Neural progenitor cell (in vitro differentiated cells): Measurements from ENCODE around the gene XG. TPM values are rescaled to one million over a fixed set of nuclear protein-coding genes. Genes with fewer than 3 reads are reported as not detected.
A peak's percentile ranks its signal among the peaks of the same experiment; 100 is the strongest.

ENCODE experiments used
- DNase-seq: peaks from one replicate; pipeline ENCODE4 v3.0.0-alpha.2; 2016; ENCODE audit warnings: low spot score
- H2AFZ ChIP-seq: fragments of 200-600 bp; sonication (generic); replicated peaks from 2 replicates; pipeline ENCODE4 v1.6.1; 2016; ENCODE audit warnings: antibody characterized with exemption
- H3F3A ChIP-seq: fragments of 200-600 bp; sonication (generic); 2 replicates; pipeline ENCODE4 v1.6.1; 2016; ENCODE audit warnings: antibody characterized with exemption, low read depth
- H3K27ac ChIP-seq: fragments of 200-600 bp; sonication (generic); 2 replicates; pipeline ENCODE4 v1.5.1; 2016; ENCODE audit warnings: mild to moderate bottlenecking
- H3K27me3 ChIP-seq: fragments of 200-600 bp; sonication (generic); 2 replicates; pipeline ENCODE4 v1.6.1; 2016; ENCODE audit warnings: mild to moderate bottlenecking, moderate library complexity
- H3K36me3 ChIP-seq: fragments of 200-600 bp; sonication (generic); 2 replicates; pipeline ENCODE4 v1.5.1; 2016
- H3K4me1 ChIP-seq: fragments of 200-600 bp; sonication (generic); 2 replicates; pipeline ENCODE4 v1.6.1; 2016; ENCODE audit warnings: mixed run types
- H3K4me2 ChIP-seq: fragments of 200-600 bp; sonication (generic); 2 replicates; pipeline ENCODE4 v1.6.1; 2016
- H3K4me3 ChIP-seq: fragments of 200-600 bp; sonication (generic); 2 replicates; pipeline ENCODE4 v1.5.1; 2016
- H3K79me2 ChIP-seq: fragments of 200-600 bp; sonication (generic); 2 replicates; pipeline ENCODE4 v1.6.1; 2016; ENCODE audit warnings: low read depth
- H3K9ac ChIP-seq: fragments of 200-600 bp; sonication (generic); 2 replicates; pipeline ENCODE4 v1.6.1; 2016
- H3K9me3 ChIP-seq: fragments of 200-600 bp; sonication (generic); 2 replicates; pipeline ENCODE4 v1.5.1; 2016; ENCODE audit warnings: low read depth
- H4K20me1 ChIP-seq: fragments of 200-600 bp; sonication (generic); 2 replicates; pipeline ENCODE4 v1.6.1; 2016; ENCODE audit warnings: low read depth
- H3K27ac Mint-ChIP-seq: 3 replicates; pipeline ENCODE4 v1.8.0; 2021; ENCODE audit warnings: mixed read lengths
- H3K27me3 Mint-ChIP-seq: 2 replicates; pipeline ENCODE4 v1.8.0; 2022; ENCODE audit warnings: low read depth, mild to moderate bottlenecking, inconsistent platforms, moderate library complexity, mixed read lengths; ENCODE audit not compliant: insufficient read depth
- H3K36me3 Mint-ChIP-seq: 3 replicates; pipeline ENCODE4 v1.8.0; 2021; ENCODE audit warnings: mixed read lengths
- H3K4me1 Mint-ChIP-seq: 3 replicates; pipeline ENCODE4 v1.8.0; 2021; ENCODE audit warnings: mixed read lengths
- H3K4me3 Mint-ChIP-seq: 3 replicates; pipeline ENCODE4 v1.8.0; 2021; ENCODE audit warnings: mild to moderate bottlenecking, moderate library complexity, mixed read lengths
- H3K9me3 Mint-ChIP-seq: 3 replicates; pipeline ENCODE4 v1.8.0; 2020; ENCODE audit warnings: mixed read lengths
- EZH2 ChIP-seq: fragments of 200-600 bp; sonication (generic); IDR thresholded peaks from 2 replicates; pipeline ENCODE4 v1.6.1; 2017; ENCODE audit warnings: antibody characterized with exemption, mild to moderate bottlenecking, moderate library complexity
- EZH2phosphoT487 ChIP-seq: fragments of 200-600 bp; sonication (generic); IDR thresholded peaks from 2 replicates; pipeline ENCODE4 v1.6.1; 2017; ENCODE audit warnings: antibody characterized with exemption
- total RNA-seq: library from RNA; depleted of rRNA; stranded (reverse); fragments of >200 nt; gene quantifications from 2 replicates; pipeline ENCODE4 v1.2.3, GENCODE V29; 2015; ENCODE audit warnings: low replicate concordance
- TF ChIP-seq, protein P1 (sequence below): fragments of 200-600 bp; sonication (generic); IDR thresholded peaks from 2 replicates; pipeline ENCODE4 v1.5.1; 2017; ENCODE audit warnings: antibody characterized with exemption, mild to moderate bottlenecking

XG gene
- total RNA-seq, 1 donor from 2014 or later, result not detected

- H3K9ac ChIP-seq, result no peak overlapping the region
- Mint-ChIP-seq H3K27ac (peak overlapping the region; percentile 61), H3K4me3 (peak overlapping the region; percentile 55), H3K4me1 (peaks cover 49% of the 10 kb centered on the region), H3K36me3 (peaks cover 5% of the 10 kb centered on the region), H3K9me3 (no peaks in the 10 kb centered on the region), H3K27me3 (peaks cover 6% of the 10 kb centered on the region)
- peak overlapping the region; percentile 38 for H3K4me2 ChIP-seq
- H3K27me3 ChIP-seq, result no peaks in the 10 kb centered on the region
- H3K4me1 ChIP-seq, result peaks cover 16% of the 10 kb centered on the region
- DNase-seq, result peak; percentile 45
- no peaks in the 10 kb centered on the region for H3K36me3 ChIP-seq
- H3K27ac ChIP-seq, result peak overlapping the region; percentile 30
- no peak overlapping the region for H2AFZ ChIP-seq
- no peaks in the 10 kb centered on the region for H4K20me1 ChIP-seq
- TF ChIP-seq EZH2 (no peak), EZH2phosphoT487 (no peak)
- TF ChIP-seq, protein P1, sequence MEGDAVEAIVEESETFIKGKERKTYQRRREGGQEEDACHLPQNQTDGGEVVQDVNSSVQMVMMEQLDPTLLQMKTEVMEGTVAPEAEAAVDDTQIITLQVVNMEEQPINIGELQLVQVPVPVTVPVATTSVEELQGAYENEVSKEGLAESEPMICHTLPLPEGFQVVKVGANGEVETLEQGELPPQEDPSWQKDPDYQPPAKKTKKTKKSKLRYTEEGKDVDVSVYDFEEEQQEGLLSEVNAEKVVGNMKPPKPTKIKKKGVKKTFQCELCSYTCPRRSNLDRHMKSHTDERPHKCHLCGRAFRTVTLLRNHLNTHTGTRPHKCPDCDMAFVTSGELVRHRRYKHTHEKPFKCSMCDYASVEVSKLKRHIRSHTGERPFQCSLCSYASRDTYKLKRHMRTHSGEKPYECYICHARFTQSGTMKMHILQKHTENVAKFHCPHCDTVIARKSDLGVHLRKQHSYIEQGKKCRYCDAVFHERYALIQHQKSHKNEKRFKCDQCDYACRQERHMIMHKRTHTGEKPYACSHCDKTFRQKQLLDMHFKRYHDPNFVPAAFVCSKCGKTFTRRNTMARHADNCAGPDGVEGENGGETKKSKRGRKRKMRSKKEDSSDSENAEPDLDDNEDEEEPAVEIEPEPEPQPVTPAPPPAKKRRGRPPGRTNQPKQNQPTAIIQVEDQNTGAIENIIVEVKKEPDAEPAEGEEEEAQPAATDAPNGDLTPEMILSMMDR, result no peak
- peaks cover 7% of the 10 kb centered on the region for H3K79me2 ChIP-seq
- peaks cover 25% of the 10 kb centered on the region for H3F3A ChIP-seq
- no peak overlapping the region for H3K4me3 ChIP-seq
- no peaks in the 10 kb centered on the region for H3K9me3 ChIP-seq
Measured at GRCh38 chrX:2710041-2710840, 41.6 kb upstream of the XG start.

- Histone ChIP-seq H3K27ac (no peak overlapping the region), H3K9me3 (no peaks in the 10 kb centered on the region), H3K36me3 (no peaks in the 10 kb centered on the region), H3K9ac (no peak overlapping the region), H3K4me1 (peaks cover 16% of the 10 kb centered on the region), H2AFZ (no peak overlapping the region), H3K27me3 (no peaks in the 10 kb centered on the region), H3K4me3 (no peak overlapping the region), H3K79me2 (peaks cover 7% of the 10 kb centered on the region), H4K20me1 (no peaks in the 10 kb centered on the region), H3F3A (peaks cover 25% of the 10 kb centered on the region), H3K4me2 (no peak overlapping the region)
- DNase-seq, result no peak
- Mint-ChIP-seq H3K27ac (no peak overlapping the region), H3K9me3 (no peaks in the 10 kb centered on the region), H3K4me1 (peaks cover 39% of the 10 kb centered on the region), H3K4me3 (no peak overlapping the region), H3K36me3 (peaks cover 10% of the 10 kb centered on the region), H3K27me3 (peaks cover 6% of the 10 kb centered on the region)
- TF ChIP-seq, protein P1, result no peak
- TF ChIP-seq EZH2 (no peak), EZH2phosphoT487 (no peak)
Measured at GRCh38 chrX:2711441-2711840, 40.4 kb upstream of the XG start.

DNA sequence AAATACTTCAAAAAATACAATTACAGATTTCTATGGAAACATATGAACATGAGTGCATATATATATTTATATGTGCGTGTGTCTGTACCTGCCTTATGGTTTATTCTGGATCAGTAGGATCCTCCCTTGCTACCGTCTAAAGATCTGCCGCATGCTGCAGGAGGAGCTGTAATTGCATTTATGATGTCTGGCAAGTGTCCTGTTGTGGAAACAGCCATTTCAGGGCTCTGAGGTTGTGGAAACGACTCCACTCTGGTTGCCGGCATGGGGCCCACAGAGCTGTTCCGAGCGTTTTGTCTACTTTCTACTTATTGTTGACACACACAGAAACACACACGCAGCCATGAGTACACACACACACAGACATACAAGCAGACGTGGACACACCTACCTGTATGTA lies 39.4 kb upstream of the XG start:
- H3K79me2 ChIP-seq, result peaks cover 7% of the 10 kb centered on the region

More for the DNA sequence above, 39.4 kb upstream of the XG start:
- H4K20me1 ChIP-seq, result no peaks in the 10 kb centered on the region
- peaks cover 32% of the 10 kb centered on the region for H3K4me1 Mint-ChIP-seq
- peaks cover 23% of the 10 kb centered on the region for H3F3A ChIP-seq
- no peaks in the 10 kb centered on the region for H3K9me3 Mint-ChIP-seq
- no peak overlapping the region for H3K4me2 ChIP-seq
- peaks cover 12% of the 10 kb centered on the region for H3K36me3 Mint-ChIP-seq
- H3K9me3 ChIP-seq, result no peaks in the 10 kb centered on the region
- H3K4me3 Mint-ChIP-seq, result no peak overlapping the region
- no peak overlapping the region for H2AFZ ChIP-seq
- no peak overlapping the region for H3K27ac ChIP-seq
- H3K27ac Mint-ChIP-seq, result no peak overlapping the region
- no peak for DNase-seq
- TF ChIP-seq EZH2phosphoT487 (no peak), EZH2 (no peak)
- TF ChIP-seq, protein P1, result no peak
- no peaks in the 10 kb centered on the region for H3K27me3 ChIP-seq
- H3K4me3 ChIP-seq, result no peak overlapping the region
- H3K36me3 ChIP-seq, result no peaks in the 10 kb centered on the region
- no peak overlapping the region for H3K9ac ChIP-seq
- peaks cover 10% of the 10 kb centered on the region for H3K4me1 ChIP-seq
- H3K27me3 Mint-ChIP-seq, result peaks cover 6% of the 10 kb centered on the region
